ENCODE measurements around the gene SEMA4C. TPM values are rescaled to one million over a fixed set of nuclear protein-coding genes. Genes with fewer than 3 reads are reported as not detected.

Gene SEMA4C
- total RNA-seq, 2 experiments from 2014 or later = 7.7 to 8.5 TPM

DNA sequence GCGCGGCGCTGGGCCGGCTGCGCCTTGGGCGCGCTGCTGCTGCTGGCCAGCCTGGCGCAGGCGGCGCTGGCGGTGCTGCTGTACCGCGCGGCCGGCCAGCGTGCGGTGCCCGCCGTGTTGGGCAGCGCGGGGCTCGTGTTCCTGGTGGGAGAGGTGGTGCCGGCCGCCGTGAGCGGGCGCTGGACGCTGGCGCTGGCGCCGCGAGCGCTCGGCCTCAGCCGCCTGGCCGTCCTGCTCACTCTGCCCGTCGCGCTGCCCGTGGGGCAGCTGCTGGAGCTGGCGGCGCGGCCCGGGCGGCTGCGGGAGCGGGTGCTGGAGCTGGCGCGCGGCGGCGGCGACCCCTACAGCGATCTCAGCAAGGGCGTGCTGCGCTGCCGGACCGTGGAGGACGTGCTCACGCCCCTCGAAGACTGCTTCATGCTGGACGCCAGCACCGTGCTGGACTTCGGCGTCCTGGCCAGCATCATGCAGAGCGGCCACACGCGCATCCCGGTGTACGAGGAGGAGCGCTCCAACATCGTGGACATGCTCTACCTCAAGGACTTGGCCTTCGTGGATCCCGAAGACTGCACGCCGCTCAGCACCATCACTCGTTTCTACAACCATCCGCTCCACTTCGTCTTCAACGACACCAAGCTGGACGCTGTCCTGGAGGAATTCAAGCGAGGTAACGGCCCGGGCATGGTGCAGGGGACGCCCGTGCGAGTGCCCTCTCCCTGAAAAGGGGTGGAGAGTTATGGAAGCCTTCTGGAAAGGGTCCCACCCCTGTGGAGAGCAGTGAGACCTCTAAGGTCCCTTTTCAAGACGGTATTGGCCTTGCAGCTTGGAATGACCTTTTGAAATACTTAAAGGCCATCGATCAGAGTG, 52.8 kb downstream of the SEMA4C start:
- intact Hi-C loops (cut with micrococcal nuclease) = loop anchor here (1.0 to 5.0 kb wide), 8 partner anchors 22 to 495 kb away; partner anchors contain the start of genes ANKRD36, ANKRD39, CNNM4 and KANSL3
- CTCF ChIA-PET = interaction anchor here (1.1 to 4.0 kb wide), 3 partner anchors 14 to 134 kb away, joined by 3 to 20 read pairs (median 6); no protein-coding TSS in a partner anchor
- Mint-ChIP-seq H3K4me3 (peak overlapping the region; percentile 77), H3K9me3 (no peaks in the 10 kb centered on the region), H3K27ac (no peak overlapping the region), H3K4me1 (ENCODE audit: low read depth) (peaks cover 59% of the 10 kb centered on the region), H3K27me3 (ENCODE audit: low read depth) (no peaks in the 10 kb centered on the region), H3K36me3 (ENCODE audit: low read depth) (peaks cover 6% of the 10 kb centered on the region)
- no peak for DNase-seq

DNA sequence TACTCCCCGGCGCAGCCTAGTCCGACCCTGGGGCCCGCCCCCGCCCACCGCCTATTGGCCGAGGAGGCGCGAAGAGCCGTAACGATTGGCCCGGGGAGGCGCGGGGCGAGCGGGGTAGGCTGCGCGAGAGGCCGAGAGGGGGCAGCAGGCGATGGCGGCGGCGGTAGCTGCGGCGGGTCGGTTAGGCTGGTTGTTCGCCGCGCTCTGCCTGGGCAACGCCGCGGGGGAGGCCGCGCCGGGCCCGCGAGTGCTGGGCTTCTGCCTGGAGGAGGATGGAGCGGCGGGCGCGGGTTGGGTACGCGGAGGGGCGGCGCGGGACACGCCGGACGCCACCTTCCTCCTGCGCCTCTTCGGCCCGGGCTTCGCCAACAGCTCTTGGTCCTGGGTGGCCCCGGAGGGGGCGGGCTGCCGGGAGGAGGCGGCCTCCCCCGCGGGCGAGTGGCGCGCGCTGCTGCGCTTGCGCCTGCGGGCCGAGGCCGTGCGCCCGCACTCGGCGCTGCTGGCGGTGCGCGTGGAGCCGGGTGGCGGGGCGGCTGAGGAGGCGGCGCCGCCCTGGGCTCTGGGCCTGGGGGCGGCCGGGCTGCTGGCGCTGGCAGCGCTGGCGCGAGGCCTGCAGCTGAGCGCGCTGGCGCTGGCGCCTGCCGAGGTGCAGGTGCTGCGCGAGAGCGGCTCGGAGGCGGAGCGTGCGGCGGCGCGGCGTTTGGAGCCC, 53.6 kb downstream of the SEMA4C start, which contains the start of gene CNNM3:
TSS of gene CNNM3 (plus strand) at position 142 of the 709 bp plus-strand sequence. CDS start at position 152, 10 bp downstream.
- H3K27me3 Mint-ChIP-seq (ENCODE audit: low read depth) = no peaks in the 10 kb centered on the region
- peaks cover 54% of the 10 kb centered on the region for H3K4me1 Mint-ChIP-seq (ENCODE audit: low read depth)
- H3K36me3 Mint-ChIP-seq (ENCODE audit: low read depth) = peaks cover 5% of the 10 kb centered on the region

DNA sequence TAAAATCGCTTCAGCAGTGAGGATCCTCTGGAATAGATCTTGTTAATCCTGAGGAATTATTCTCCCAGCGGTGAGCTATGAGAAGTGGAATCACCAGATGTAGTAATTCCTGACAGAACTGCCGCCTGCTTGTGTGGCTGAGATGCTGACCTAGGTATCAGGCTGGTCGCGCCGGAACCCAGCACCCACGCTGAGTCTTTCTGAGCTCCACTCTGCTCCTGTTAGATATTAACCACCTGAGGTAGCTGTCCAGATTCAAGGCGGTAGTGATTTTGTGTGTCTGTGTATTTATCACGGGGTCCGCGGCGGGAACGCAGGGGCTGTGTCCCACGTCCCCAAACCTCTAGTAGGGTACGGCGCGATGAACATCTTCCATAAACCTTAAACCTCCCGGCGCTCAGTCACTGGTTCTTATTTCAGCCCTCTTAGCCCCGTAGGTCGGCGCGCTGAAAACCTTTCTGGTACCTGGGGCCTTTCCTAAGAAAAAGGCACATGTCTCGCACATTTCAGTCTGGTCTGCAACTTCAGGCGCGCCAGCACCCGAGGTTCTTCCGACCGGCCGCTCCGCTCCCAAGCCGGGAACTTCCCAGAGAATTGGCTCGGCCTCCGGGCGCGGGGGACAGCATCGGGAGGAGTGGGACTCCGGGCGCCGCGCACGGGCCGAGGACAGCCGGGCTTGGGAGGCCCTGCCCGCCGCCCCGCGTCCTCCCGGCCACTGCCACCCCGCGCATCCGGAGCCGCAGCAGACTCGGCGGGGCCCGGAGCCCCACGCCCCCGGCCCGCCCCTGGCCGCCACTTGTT, 54.4 kb downstream of the SEMA4C start:
- Mint-ChIP-seq H3K9me3 (no peaks in the 10 kb centered on the region), H3K36me3 (ENCODE audit: low read depth) (peaks cover 3% of the 10 kb centered on the region), H3K27me3 (ENCODE audit: low read depth) (no peaks in the 10 kb centered on the region), H3K4me1 (ENCODE audit: low read depth) (peaks cover 47% of the 10 kb centered on the region), H3K27ac (peak overlapping the region; percentile 40), H3K4me3 (peak overlapping the region; percentile 76)
- DNase-seq = peak; percentile 31
- CTCF ChIA-PET = interaction anchor here (1.1 to 2.2 kb wide), 2 partner anchors 13 to 135 kb away, joined by 3 to 6 read pairs; no protein-coding TSS in a partner anchor
- intact Hi-C loops (cut with micrococcal nuclease) = loop anchor here (1.0 to 5.0 kb wide), 8 partner anchors 23 to 493 kb away; partner anchors contain the start of genes ANKRD36, ANKRD39, CNNM4 and KANSL3

More for the DNA sequence above, 53.6 kb downstream of the SEMA4C start, which contains the start of gene CNNM3:
- Mint-ChIP-seq H3K27ac (peak within 1 kb of the TSS; percentile 40), H3K4me3 (peak within 1 kb of the TSS; percentile 77), H3K9me3 (no peaks in the 10 kb centered on the region)
- CTCF ChIA-PET = interaction anchor here (1.1 to 4.0 kb wide), 3 partner anchors 13 to 135 kb away, joined by 3 to 20 read pairs (median 6); no protein-coding TSS in a partner anchor
- peak; percentile 97 for DNase-seq
- intact Hi-C loops (cut with micrococcal nuclease) = loop anchor here (1.0 to 5.0 kb wide), 8 partner anchors 23 to 494 kb away; partner anchors contain the start of genes ANKRD36, ANKRD39, CNNM4 and KANSL3

DNA sequence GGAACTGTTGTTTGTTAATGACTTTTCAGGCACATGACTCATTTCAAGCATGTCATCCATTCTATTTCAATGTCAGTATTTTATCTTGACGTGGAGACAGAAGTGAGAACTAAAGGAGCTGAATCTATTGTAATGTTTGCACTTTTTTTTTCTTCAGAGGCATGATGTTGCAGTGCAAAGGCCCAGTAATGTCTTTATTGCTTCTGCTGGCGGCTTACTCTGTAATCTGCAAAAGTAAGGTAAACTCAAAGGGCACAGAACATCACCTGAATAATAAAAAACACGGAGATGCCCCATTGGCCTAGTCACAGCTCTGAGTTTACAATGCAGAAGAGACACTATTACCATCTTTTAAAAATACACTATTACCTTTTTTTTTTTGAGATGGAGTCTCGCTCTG, 56.2 kb downstream of the SEMA4C start:
- Mint-ChIP-seq H3K4me3 (no peak overlapping the region), H3K4me1 (ENCODE audit: low read depth) (peaks cover 28% of the 10 kb centered on the region), H3K36me3 (ENCODE audit: low read depth) (peaks cover 3% of the 10 kb centered on the region), H3K27me3 (ENCODE audit: low read depth) (no peaks in the 10 kb centered on the region), H3K9me3 (no peaks in the 10 kb centered on the region), H3K27ac (no peak overlapping the region)
- CTCF ChIA-PET = interaction anchor here (0.8 to 1.0 kb wide), 2 partner anchors 12 to 79 kb away, joined by 3 to 4 read pairs; no protein-coding TSS in a partner anchor
- intact Hi-C loops (cut with micrococcal nuclease) = no loop called here
- no peak for DNase-seq

DNA sequence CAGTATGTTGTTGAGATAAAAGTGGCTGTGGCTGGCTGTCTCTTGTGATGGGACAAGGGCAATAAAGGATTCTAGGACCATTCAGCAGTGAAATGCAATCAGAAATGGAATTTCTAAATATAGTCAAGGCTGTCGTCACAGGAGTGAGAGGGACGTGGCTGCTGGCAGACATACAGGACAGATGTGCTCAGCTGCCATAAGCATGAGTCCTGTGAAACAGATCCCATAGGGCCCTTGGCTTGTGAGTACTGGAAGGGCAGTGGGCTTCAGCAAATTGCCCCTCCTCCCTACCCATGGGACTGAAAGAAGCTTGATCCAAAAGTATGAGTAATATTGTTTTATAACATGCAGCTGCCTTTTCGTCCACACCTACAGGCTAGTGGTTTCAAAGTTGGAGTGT, 58.0 kb downstream of the SEMA4C start:
- no peak for DNase-seq
- Mint-ChIP-seq H3K27me3 (ENCODE audit: low read depth) (no peaks in the 10 kb centered on the region), H3K9me3 (no peaks in the 10 kb centered on the region), H3K4me1 (ENCODE audit: low read depth) (peaks cover 16% of the 10 kb centered on the region), H3K27ac (no peak overlapping the region), H3K36me3 (ENCODE audit: low read depth) (peaks cover 1% of the 10 kb centered on the region), H3K4me3 (no peak overlapping the region)
- CTCF ChIA-PET = interaction anchor here (1.3 kb wide), 1 partner anchor 10 kb away, joined by 4 read pairs; no protein-coding TSS in a partner anchor
- intact Hi-C loops (cut with micrococcal nuclease) = no loop called here

DNA sequence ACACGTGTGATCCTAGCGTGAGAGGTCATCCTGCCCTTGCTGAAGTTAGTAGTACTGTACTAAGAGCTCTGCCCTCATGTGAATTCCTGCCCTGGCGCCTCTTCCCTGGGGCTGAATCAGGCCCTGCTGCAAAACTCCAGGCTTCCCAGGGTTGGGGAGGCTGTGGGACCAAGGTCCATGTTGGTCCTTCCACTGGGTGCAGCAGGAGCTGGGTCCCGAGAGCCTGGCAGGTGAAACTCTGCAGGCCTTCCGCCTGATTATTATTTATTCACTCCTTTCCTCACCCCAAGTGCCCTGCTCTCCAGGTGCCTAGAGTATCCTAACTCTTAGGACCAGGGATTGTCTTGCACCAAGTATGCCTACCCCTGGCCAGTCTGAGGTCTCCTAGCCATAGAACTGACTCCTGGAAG, 59.1 kb downstream of the SEMA4C start:
- H3K36me3 Mint-ChIP-seq (ENCODE audit: low read depth) = peaks cover 1% of the 10 kb centered on the region

DNA sequence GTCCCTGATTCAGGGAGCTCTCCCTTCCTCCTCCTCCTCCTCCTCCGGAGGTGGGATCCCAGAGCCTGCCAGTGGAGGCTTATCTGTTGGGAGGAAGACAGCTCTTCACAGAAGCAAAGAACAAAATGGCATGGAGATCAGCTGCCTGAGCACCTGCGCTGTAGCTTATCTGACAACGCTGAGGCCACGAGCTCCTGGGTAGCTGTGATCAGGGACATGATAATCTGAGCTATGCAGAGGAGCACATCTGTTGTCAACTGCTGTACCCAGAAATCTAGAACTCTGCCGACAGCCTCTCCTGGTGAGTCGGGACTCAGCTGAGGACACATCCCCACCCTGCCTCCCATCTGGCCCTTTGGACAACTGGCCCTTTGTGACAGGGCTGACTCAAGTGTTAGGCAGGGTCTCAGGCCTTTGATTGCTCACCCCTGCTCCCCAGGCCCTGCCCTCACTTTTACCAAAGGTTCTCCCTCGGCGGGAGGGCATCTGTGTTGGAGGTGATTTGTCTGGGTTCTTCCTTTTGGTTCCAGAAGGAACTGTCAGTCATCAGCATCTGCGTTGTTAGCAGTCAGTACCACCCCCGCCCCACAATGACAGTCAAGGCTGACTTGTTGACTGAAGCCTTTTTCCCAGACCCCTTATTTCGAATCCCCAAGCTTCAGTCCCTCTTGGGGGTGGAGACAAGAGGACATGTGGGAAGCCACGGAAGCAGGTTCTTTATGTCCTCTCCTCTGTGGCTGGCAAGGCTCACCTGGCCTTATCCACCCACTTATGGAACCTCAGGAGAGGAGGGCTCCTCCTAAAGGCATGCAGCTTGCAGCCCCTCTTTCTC, 59.7 kb downstream of the SEMA4C start:
- peaks cover 1% of the 10 kb centered on the region for H3K36me3 Mint-ChIP-seq (ENCODE audit: low read depth)
- no peaks in the 10 kb centered on the region for H3K27me3 Mint-ChIP-seq (ENCODE audit: low read depth)
- CTCF ChIA-PET = interaction anchor here (1.0 to 1.4 kb wide), 3 partner anchors 10 to 303 kb away, joined by 3 read pairs; partner anchors contain the start of gene ANKRD36
- H3K4me3 Mint-ChIP-seq = no peak overlapping the region
- intact Hi-C loops (cut with micrococcal nuclease) = no loop called here
- DNase-seq = no peak
- H3K27ac Mint-ChIP-seq = no peak overlapping the region
- peaks cover 21% of the 10 kb centered on the region for H3K4me1 Mint-ChIP-seq (ENCODE audit: low read depth)
- no peaks in the 10 kb centered on the region for H3K9me3 Mint-ChIP-seq

More for the DNA sequence above, 59.1 kb downstream of the SEMA4C start:
- Mint-ChIP-seq H3K27ac (no peak overlapping the region), H3K9me3 (no peaks in the 10 kb centered on the region), H3K4me3 (no peak overlapping the region), H3K27me3 (ENCODE audit: low read depth) (no peaks in the 10 kb centered on the region), H3K4me1 (ENCODE audit: low read depth) (peaks cover 25% of the 10 kb centered on the region)
- no peak for DNase-seq
- CTCF ChIA-PET = interaction anchor here (0.7 to 1.4 kb wide), 2 partner anchors 47 kb away, joined by 3 read pairs; partner anchors contain the start of gene ANKRD39
- intact Hi-C loops (cut with micrococcal nuclease) = no loop called here

Other genes starting within 250 kb of the SEMA4C start
- 10 to 100 TPM; 33.0 to 37.5 TPM for gene KANSL3, start 231.8 kb downstream of the SEMA4C start, total RNA-seq
- not detected for gene FER1L5, start 227.3 kb downstream of the SEMA4C start, total RNA-seq
- 1 to 10 TPM; 4.0 to 4.8 TPM for gene LMAN2L, start 130.0 kb downstream of the SEMA4C start, total RNA-seq
- gene CNNM4, start 109.2 kb downstream of the SEMA4C start, total RNA-seq = 1 to 10 TPM; 5.6 to 6.0 TPM
- gene CNNM3, start 53.8 kb downstream of the SEMA4C start, total RNA-seq = 10 to 100 TPM; 17.3 to 19.9 TPM
- gene ANKRD23, start 26.1 kb downstream of the SEMA4C start, total RNA-seq = 1 to 10 TPM; 3.3 to 4.2 TPM
- 10 to 100 TPM; 25.0 to 27.3 TPM for gene ANKRD39, start 12.1 kb downstream of the SEMA4C start, total RNA-seq
- under 1 TPM; 0.17 to 0.35 TPM for gene FAM178B, start 116.5 kb upstream of the SEMA4C start, total RNA-seq
- 10 to 100 TPM; 26.1 to 28.1 TPM for gene FAHD2B, start 224.8 kb upstream of the SEMA4C start, total RNA-seq
- 10 to 100 TPM; 21.0 to 23.0 TPM for gene ANKRD36, start 243.1 kb upstream of the SEMA4C start, total RNA-seq